PC-9 (cell line): ENCODE measurements around the gene MTREX.

Experiments used
- CTCF ChIP-seq: fragments of 200-600 bp; sonication (generic); conservative IDR thresholded peaks from 2 replicates; pipeline ENCODE4 v1.6.1; 2017; ENCODE audit warnings: mixed run types, antibody characterized with exemption, mild to moderate bottlenecking, moderate library complexity
- EZH2 ChIP-seq: fragments of 200-600 bp; sonication (generic); IDR thresholded peaks from 2 replicates; pipeline ENCODE4 v1.8.0; 2017; ENCODE audit warnings: antibody characterized with exemption, low read depth

GRCh38 chr5:55343107-55343506 is 35.3 kb downstream of the MTREX start:
- TF ChIP-seq CTCF (no peak), EZH2 (no peak)
